Activated CD8-positive, alpha-beta T cell treated with anti-CD3 and anti-CD28 coated beads for 36 hours (primary cell): Measurements from ENCODE around the gene TAOK1. TPM values are rescaled to one million over a fixed set of nuclear protein-coding genes. Genes with fewer than 3 reads are reported as not detected.

Experiments
- ATAC-seq: fragments of 200-7000 bp; cut with Tn5 transposase; one replicate; pipeline ENCODE4 v1.10.0; 2021; ENCODE audit warnings: mild to moderate bottlenecking, moderate library complexity
- CTCF ChIA-PET: fragments of 350-600 bp; sonication (Branson Sonifier 250); formaldehyde crosslinking; loops from one replicate; lab custom pipeline; 2021; ENCODE audit warnings: antibody characterized with exemption; lab: Charles Lee
- POLR2A ChIA-PET: fragments of 350-600 bp; sonication (Branson Sonifier 250); formaldehyde crosslinking; loops from one replicate; lab custom pipeline; 2021; ENCODE audit warnings: antibody characterized with exemption; lab: Charles Lee
- DNase-seq: peaks from one replicate; pipeline ENCODE4 v3.0.0-alpha.2; 2020
- H3K27ac Mint-ChIP-seq: one replicate; pipeline ENCODE4 v1.8.0; 2021; ENCODE audit warnings: mild to moderate bottlenecking, mixed read lengths
- H3K27me3 Mint-ChIP-seq: one replicate; pipeline ENCODE4 v1.8.0; 2021; ENCODE audit warnings: mixed read lengths
- H3K36me3 Mint-ChIP-seq: one replicate; pipeline ENCODE4 v1.8.0; 2021; ENCODE audit warnings: low read depth, mixed read lengths
- H3K4me1 Mint-ChIP-seq: one replicate; pipeline ENCODE4 v1.8.0; 2021; ENCODE audit warnings: low read depth, mixed read lengths
- H3K4me3 Mint-ChIP-seq: one replicate; pipeline ENCODE4 v1.8.0; 2021; ENCODE audit warnings: mild to moderate bottlenecking, moderate library complexity, mixed read lengths
- H3K9me3 Mint-ChIP-seq: one replicate; pipeline ENCODE4 v1.8.0; 2021; ENCODE audit warnings: mixed read lengths
- intact Hi-C: fragments of 100-400 bp; cut with micrococcal nuclease; formaldehyde crosslinking; loops from one replicate; pipeline ENCODE4 v1.10.0; 2022
- total RNA-seq, 2 experiments: library from RNA; stranded (reverse); gene quantifications; one replicate each; pipeline ENCODE4 v1.2.3, GENCODE V29; 2021
- TF ChIP-seq, protein P1 (sequence below): fragments of 200-600 bp; IDR thresholded peaks from one replicate; pipeline ENCODE4 v1.8.0; 2022; ENCODE audit warnings: antibody characterized with exemption, mild to moderate bottlenecking

TAOK1 gene
- total RNA-seq, 2 experiments from 2014 or later, result 33.5 to 34.6 TPM

DNA sequence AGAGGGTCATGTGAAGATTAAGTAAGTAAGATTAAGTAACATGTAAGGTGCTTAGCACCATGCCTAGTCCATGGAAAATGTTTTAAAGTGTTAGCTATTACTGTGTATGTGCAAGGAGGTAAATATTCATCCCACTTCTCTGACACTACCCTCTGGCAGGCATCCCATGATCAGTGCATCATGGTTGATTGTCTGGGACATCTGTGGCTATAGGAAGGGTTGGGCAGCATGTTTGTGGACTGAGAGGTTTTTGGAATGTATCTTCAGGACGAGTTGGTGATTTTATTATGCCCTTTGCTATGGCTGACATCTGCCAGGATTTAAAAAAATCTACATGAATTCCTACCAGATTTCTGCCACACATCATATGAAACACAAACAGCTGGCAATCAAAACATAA lies 6.5 kb upstream of the TAOK1 start:
- no peak for ATAC-seq
- no peak for DNase-seq
- no peak overlapping the region for H3K27ac Mint-ChIP-seq
- ChIA-PET POLR2A (interaction anchor here (1.1 kb wide), 1 partner anchor 14 kb away, joined by 3 read pairs; no protein-coding TSS in a partner anchor), CTCF (interaction anchor here (1.0 to 3.8 kb wide), 2 partner anchors 9 to 14 kb away, joined by 3 to 22 read pairs; no protein-coding TSS in a partner anchor)
- H3K27me3 Mint-ChIP-seq, result no peaks in the 10 kb centered on the region
- no peaks in the 10 kb centered on the region for H3K4me1 Mint-ChIP-seq
- no peaks in the 10 kb centered on the region for H3K36me3 Mint-ChIP-seq
- no peaks in the 10 kb centered on the region for H3K9me3 Mint-ChIP-seq
- TF ChIP-seq, protein P1, sequence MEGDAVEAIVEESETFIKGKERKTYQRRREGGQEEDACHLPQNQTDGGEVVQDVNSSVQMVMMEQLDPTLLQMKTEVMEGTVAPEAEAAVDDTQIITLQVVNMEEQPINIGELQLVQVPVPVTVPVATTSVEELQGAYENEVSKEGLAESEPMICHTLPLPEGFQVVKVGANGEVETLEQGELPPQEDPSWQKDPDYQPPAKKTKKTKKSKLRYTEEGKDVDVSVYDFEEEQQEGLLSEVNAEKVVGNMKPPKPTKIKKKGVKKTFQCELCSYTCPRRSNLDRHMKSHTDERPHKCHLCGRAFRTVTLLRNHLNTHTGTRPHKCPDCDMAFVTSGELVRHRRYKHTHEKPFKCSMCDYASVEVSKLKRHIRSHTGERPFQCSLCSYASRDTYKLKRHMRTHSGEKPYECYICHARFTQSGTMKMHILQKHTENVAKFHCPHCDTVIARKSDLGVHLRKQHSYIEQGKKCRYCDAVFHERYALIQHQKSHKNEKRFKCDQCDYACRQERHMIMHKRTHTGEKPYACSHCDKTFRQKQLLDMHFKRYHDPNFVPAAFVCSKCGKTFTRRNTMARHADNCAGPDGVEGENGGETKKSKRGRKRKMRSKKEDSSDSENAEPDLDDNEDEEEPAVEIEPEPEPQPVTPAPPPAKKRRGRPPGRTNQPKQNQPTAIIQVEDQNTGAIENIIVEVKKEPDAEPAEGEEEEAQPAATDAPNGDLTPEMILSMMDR, result no peak
- no peak overlapping the region for H3K4me3 Mint-ChIP-seq
- intact Hi-C loops, result no loop called here

DNA sequence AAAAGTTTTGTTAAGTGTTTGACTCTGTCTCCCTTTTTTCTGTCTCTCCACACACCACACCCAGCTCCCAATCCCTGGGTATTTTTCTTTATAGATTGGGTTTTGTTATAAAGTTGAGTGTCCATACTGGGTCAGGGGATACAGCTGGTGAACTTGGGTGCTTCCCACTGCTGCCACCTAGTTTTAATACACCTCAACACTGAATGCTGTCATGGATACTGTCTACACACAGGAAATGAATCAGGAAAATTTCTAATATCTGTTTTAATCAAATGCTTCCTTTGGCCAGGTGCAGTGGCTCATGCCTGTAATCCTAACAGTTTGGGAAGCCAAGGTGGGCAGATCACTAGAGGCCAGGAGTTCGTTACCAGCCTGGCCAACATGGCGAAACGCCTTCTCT lies 5.3 kb upstream of the TAOK1 start:
- Mint-ChIP-seq H3K4me1 (peaks cover 4% of the 10 kb centered on the region), H3K9me3 (no peaks in the 10 kb centered on the region), H3K27me3 (no peaks in the 10 kb centered on the region), H3K27ac (no peak overlapping the region), H3K36me3 (peaks cover under 1% of the 10 kb centered on the region), H3K4me3 (no peak overlapping the region)
- POLR2A ChIA-PET, result no interaction called here
- intact Hi-C loops, result no loop called here
- DNase-seq, result no peak
- CTCF ChIA-PET, result interaction anchor here (1.0 to 4.4 kb wide), 2 partner anchors 8 to 15 kb away, joined by 3 to 26 read pairs; no protein-coding TSS in a partner anchor
- no peak for ATAC-seq
- TF ChIP-seq, protein P1, result no peak

DNA sequence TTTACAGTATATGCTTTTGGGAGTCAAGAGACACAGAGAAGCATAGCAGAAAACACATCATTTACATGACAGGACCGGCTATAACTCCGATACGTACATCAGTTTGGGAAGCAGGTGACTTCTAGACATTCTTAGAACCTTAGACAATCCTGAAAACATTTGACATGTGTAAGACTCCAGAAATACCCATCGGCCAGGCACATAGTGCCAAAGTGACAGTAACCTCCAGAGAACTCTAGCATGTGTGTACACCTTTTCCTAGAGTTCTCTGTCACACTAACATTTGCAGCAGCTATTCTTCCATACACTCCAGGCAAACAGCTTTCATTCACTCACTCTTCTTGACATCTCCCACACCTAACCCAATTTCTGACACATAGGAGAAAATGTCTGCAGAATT lies 3.4 kb upstream of the TAOK1 start:
- POLR2A ChIA-PET, result interaction anchor here (0.6 kb wide), 2 partner anchors 181 to 506 kb away, joined by 3 read pairs; no protein-coding TSS in a partner anchor
- CTCF ChIA-PET, result interaction anchor here (1.1 to 4.4 kb wide), 2 partner anchors 17 to 72 kb away, joined by 3 to 26 read pairs; no protein-coding TSS in a partner anchor
- no peak for ATAC-seq
- no peak overlapping the region for H3K4me3 Mint-ChIP-seq
- TF ChIP-seq, protein P1, result no peak
- H3K27ac Mint-ChIP-seq, result no peak overlapping the region
- DNase-seq, result no peak
- H3K9me3 Mint-ChIP-seq, result no peaks in the 10 kb centered on the region
- H3K27me3 Mint-ChIP-seq, result no peaks in the 10 kb centered on the region
- intact Hi-C loops, result no loop called here
- H3K36me3 Mint-ChIP-seq, result peaks cover 7% of the 10 kb centered on the region
- H3K4me1 Mint-ChIP-seq, result peaks cover 8% of the 10 kb centered on the region

DNA sequence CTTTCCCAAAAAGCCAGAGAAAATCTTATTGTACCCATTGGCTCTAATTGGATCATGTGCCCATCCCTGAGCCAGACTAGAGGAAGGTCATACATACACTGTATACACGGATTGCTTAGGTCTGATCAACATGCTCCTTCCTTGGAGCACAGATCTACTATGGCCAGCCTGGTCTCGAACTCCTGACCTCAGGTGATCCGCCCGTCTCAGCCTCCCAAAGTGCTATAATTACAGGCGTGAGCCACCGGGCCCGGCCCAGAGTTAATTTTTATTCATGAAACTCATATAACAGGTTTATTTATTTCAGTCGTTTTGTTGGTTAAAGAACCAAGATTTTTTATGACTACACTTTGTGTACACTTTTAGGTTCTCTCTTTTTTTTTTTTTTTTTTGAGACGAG lies 1.2 kb upstream of the TAOK1 start:
- peaks cover 25% of the 10 kb centered on the region for H3K4me1 Mint-ChIP-seq
- ChIA-PET CTCF (no interaction called here), POLR2A (no interaction called here)
- peaks cover 15% of the 10 kb centered on the region for H3K36me3 Mint-ChIP-seq
- TF ChIP-seq, protein P1, result no peak
- no peaks in the 10 kb centered on the region for H3K9me3 Mint-ChIP-seq
- DNase-seq (no peak), ATAC-seq (no peak)
- intact Hi-C loops, result no loop called here
- no peaks in the 10 kb centered on the region for H3K27me3 Mint-ChIP-seq
- peak overlapping the region; percentile 86 for H3K4me3 Mint-ChIP-seq
- H3K27ac Mint-ChIP-seq, result no peak overlapping the region

DNA sequence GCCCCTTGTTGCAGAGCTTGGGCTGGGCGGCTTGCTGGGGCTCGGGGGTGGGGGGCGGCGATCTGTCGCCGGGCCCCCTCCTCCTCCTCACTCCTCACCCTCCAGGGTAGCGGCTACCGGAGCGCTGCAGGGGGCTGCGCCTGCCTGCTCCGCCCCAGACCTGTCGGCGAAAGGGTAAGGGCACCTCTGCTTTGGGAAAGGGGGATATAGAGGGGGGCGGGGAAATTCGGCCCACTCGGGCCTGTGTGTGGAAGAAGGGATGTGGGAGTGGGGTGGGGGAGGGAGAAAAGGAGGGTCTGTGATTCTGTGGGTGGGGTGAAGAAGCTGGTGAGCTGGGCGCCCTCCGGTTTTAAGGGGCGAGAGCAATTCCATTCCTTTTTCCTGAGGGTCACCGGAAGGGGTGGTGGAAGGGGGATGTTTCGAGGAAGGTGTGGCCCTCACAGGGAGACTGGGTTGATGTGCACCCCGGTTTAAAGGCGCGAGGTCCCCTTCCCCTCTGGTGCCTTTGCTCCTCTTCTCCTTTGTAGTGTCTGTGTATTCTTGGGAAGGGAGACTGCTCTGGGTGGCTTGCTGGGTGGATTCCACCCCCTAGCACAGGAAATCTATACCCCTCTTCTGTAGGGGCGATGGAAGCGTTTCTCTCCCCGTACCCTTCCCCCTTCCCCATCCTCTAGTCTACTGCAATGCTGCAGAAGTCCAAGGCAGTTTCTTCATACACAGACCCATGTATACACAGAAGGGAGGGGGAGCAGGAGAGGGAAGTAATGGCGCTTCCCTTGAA lies 878 bp downstream of the TAOK1 start:
- peak; percentile 10 for ATAC-seq
- ChIA-PET CTCF (no interaction called here), POLR2A (interaction anchor here (0.6 to 1.3 kb wide), 6 partner anchors 11 to 170 kb away, joined by 3 to 6 read pairs (median 3); partner anchors contain the start of gene NUFIP2)
- Mint-ChIP-seq H3K9me3 (no peaks in the 10 kb centered on the region), H3K27ac (peak overlapping the region; percentile 92), H3K4me3 (peak overlapping the region; percentile 92), H3K4me1 (peaks cover 33% of the 10 kb centered on the region), H3K36me3 (peaks cover 19% of the 10 kb centered on the region), H3K27me3 (no peaks in the 10 kb centered on the region)
- intact Hi-C loops, result no loop called here
- TF ChIP-seq, protein P1, result no peak
- peak; percentile 19 for DNase-seq
